GM23338 (cell line): Measurements from ENCODE around the gene MICAL3. TPM values are rescaled to one million over a fixed set of nuclear protein-coding genes. Genes with fewer than 3 reads are reported as not detected.

Source experiments
- ATAC-seq: fragments of 200-7000 bp; cut with Tn5 transposase; 3 replicates; pipeline ENCODE4 v1.9.1; 2020
- DNase-seq: peaks from one replicate; pipeline ENCODE4 v3.0.0-alpha.2; 2015; ENCODE audit warnings: low spot score
- H2AFZ ChIP-seq: fragments of 200-600 bp; sonication (generic); 2 replicates; pipeline ENCODE4 v1.8.0; 2016; ENCODE audit warnings: antibody characterized with exemption, mild to moderate bottlenecking, moderate library complexity
- H3F3A ChIP-seq: fragments of 200-600 bp; sonication (generic); replicated peaks from 2 replicates; pipeline ENCODE4 v1.8.0; 2017; ENCODE audit warnings: antibody characterized with exemption, mixed run types, low read depth
- H3K27ac ChIP-seq: fragments of 200-600 bp; sonication (generic); 2 replicates; pipeline ENCODE4 v1.6.1; 2016; ENCODE audit warnings: low read depth
- H3K27me3 ChIP-seq: fragments of 200-600 bp; sonication (generic); 2 replicates; pipeline ENCODE4 v1.8.0; 2016; ENCODE audit warnings: mild to moderate bottlenecking, mixed run types, moderate library complexity; ENCODE audit not compliant: insufficient read depth
- H3K36me3 ChIP-seq: fragments of 200-600 bp; sonication (generic); 2 replicates; pipeline ENCODE4 v1.8.0; 2016; ENCODE audit warnings: mild to moderate bottlenecking; ENCODE audit not compliant: insufficient read depth
- H3K4me1 ChIP-seq: fragments of 200-600 bp; sonication (generic); 2 replicates; pipeline ENCODE4 v1.8.0; 2016; ENCODE audit warnings: mild to moderate bottlenecking, moderate library complexity; ENCODE audit not compliant: insufficient read depth
- H3K4me2 ChIP-seq: fragments of 200-600 bp; sonication (generic); 2 replicates; pipeline ENCODE4 v1.7.1; 2017; ENCODE audit warnings: mixed run types
- H3K4me3 ChIP-seq: fragments of 200-600 bp; sonication (generic); 2 replicates; pipeline ENCODE4 v1.6.1; 2016; ENCODE audit warnings: mixed run types
- H3K79me2 ChIP-seq: fragments of 200-600 bp; sonication (generic); replicated peaks from 2 replicates; pipeline ENCODE4 v1.8.0; 2017; ENCODE audit warnings: mild to moderate bottlenecking; ENCODE audit not compliant: insufficient read depth
- H3K9me2 ChIP-seq: fragments of 200-600 bp; sonication (generic); 2 replicates; pipeline ENCODE4 v1.8.0; 2017; ENCODE audit not compliant: insufficient read depth
- H4K20me1 ChIP-seq: fragments of 200-600 bp; sonication (generic); replicated peaks from 2 replicates; pipeline ENCODE4 v1.8.0; 2017; ENCODE audit warnings: mild to moderate bottlenecking; ENCODE audit not compliant: insufficient read depth
- H3K27ac Mint-ChIP-seq: 2 replicates; pipeline ENCODE4 v1.8.0; 2020; ENCODE audit warnings: inconsistent platforms, mild to moderate bottlenecking, moderate library complexity, mixed read lengths
- H3K27me3 Mint-ChIP-seq: 3 replicates; pipeline ENCODE4 v1.8.0; 2022; ENCODE audit warnings: low read depth, mild to moderate bottlenecking, moderate library complexity, mixed read lengths, inconsistent platforms; ENCODE audit not compliant: insufficient read depth, poor library complexity
- H3K36me3 Mint-ChIP-seq: 3 replicates; pipeline ENCODE4 v1.8.0; 2021; ENCODE audit warnings: low read depth, mild to moderate bottlenecking, inconsistent platforms, moderate library complexity, mixed read lengths
- H3K4me1 Mint-ChIP-seq: 3 replicates; pipeline ENCODE4 v1.8.0; 2020; ENCODE audit warnings: mild to moderate bottlenecking, inconsistent platforms, mixed read lengths
- H3K4me3 Mint-ChIP-seq: 3 replicates; pipeline ENCODE4 v1.8.0; 2021; ENCODE audit warnings: moderate library complexity, mild to moderate bottlenecking, inconsistent platforms, mixed read lengths
- H3K9me3 Mint-ChIP-seq: 3 replicates; pipeline ENCODE4 v1.8.0; 2020; ENCODE audit warnings: moderate library complexity, mild to moderate bottlenecking, inconsistent platforms, mixed read lengths
- ETS1 ChIP-seq: IDR thresholded peaks from 2 replicates; pipeline ENCODE4 v1.6.1; 2016; ENCODE audit warnings: antibody characterized with exemption
- ZNF114 ChIP-seq: fragments of 250-450 bp; sonication (Bioruptor Pico); IDR thresholded peaks from 2 replicates; pipeline ENCODE4 v1.5.0; 2020; ENCODE audit warnings: mild to moderate bottlenecking, moderate library complexity
- ZNF331 ChIP-seq: fragments of 250-450 bp; sonication (Bioruptor Pico); IDR thresholded peaks from 2 replicates; pipeline ENCODE4 v1.5.0; 2020; ENCODE audit warnings: low read depth, mild to moderate bottlenecking, moderate library complexity
- polyA plus RNA-seq: library from polyadenylated mRNA; unstranded; fragments of >200 nt; fragmentation: Nextera tagmentation; extraction: Ambion mirVana; gene quantifications from 2 replicates; pipeline ENCODE4 v1.2.1, GENCODE V29; 2016
- total RNA-seq: library from RNA; depleted of rRNA; stranded (reverse); fragments of >200 nt; shearing (Covaris generic); gene quantifications from 2 replicates; pipeline ENCODE4 v1.2.3, GENCODE V29; 2014
- TF ChIP-seq, protein P1 (sequence below): fragments of 250-450 bp; sonication (Bioruptor Pico); IDR thresholded peaks from 2 replicates; pipeline ENCODE4 v1.5.0; 2020; ENCODE audit warnings: mild to moderate bottlenecking, moderate library complexity
- TF ChIP-seq, protein P2 (sequence below), 2 experiments: fragments of 200-600 bp in 1 of 2; sonication (generic) in 1 of 2; conservative IDR thresholded peaks; 2 replicates each; pipeline versions ENCODE4 v1.5.1 to v1.6.1; 2016 to 2017; ENCODE audit warnings: antibody characterized with exemption in 2 of 2, low read depth in 2 of 2, mild to moderate bottlenecking in 2 of 2, moderate library complexity in 1 of 2

The MICAL3 gene
- total and polyA plus RNA-seq, 2 experiments from 2014 or later = 10.1 to 33.9 TPM

- TF ChIP-seq, protein P1, sequence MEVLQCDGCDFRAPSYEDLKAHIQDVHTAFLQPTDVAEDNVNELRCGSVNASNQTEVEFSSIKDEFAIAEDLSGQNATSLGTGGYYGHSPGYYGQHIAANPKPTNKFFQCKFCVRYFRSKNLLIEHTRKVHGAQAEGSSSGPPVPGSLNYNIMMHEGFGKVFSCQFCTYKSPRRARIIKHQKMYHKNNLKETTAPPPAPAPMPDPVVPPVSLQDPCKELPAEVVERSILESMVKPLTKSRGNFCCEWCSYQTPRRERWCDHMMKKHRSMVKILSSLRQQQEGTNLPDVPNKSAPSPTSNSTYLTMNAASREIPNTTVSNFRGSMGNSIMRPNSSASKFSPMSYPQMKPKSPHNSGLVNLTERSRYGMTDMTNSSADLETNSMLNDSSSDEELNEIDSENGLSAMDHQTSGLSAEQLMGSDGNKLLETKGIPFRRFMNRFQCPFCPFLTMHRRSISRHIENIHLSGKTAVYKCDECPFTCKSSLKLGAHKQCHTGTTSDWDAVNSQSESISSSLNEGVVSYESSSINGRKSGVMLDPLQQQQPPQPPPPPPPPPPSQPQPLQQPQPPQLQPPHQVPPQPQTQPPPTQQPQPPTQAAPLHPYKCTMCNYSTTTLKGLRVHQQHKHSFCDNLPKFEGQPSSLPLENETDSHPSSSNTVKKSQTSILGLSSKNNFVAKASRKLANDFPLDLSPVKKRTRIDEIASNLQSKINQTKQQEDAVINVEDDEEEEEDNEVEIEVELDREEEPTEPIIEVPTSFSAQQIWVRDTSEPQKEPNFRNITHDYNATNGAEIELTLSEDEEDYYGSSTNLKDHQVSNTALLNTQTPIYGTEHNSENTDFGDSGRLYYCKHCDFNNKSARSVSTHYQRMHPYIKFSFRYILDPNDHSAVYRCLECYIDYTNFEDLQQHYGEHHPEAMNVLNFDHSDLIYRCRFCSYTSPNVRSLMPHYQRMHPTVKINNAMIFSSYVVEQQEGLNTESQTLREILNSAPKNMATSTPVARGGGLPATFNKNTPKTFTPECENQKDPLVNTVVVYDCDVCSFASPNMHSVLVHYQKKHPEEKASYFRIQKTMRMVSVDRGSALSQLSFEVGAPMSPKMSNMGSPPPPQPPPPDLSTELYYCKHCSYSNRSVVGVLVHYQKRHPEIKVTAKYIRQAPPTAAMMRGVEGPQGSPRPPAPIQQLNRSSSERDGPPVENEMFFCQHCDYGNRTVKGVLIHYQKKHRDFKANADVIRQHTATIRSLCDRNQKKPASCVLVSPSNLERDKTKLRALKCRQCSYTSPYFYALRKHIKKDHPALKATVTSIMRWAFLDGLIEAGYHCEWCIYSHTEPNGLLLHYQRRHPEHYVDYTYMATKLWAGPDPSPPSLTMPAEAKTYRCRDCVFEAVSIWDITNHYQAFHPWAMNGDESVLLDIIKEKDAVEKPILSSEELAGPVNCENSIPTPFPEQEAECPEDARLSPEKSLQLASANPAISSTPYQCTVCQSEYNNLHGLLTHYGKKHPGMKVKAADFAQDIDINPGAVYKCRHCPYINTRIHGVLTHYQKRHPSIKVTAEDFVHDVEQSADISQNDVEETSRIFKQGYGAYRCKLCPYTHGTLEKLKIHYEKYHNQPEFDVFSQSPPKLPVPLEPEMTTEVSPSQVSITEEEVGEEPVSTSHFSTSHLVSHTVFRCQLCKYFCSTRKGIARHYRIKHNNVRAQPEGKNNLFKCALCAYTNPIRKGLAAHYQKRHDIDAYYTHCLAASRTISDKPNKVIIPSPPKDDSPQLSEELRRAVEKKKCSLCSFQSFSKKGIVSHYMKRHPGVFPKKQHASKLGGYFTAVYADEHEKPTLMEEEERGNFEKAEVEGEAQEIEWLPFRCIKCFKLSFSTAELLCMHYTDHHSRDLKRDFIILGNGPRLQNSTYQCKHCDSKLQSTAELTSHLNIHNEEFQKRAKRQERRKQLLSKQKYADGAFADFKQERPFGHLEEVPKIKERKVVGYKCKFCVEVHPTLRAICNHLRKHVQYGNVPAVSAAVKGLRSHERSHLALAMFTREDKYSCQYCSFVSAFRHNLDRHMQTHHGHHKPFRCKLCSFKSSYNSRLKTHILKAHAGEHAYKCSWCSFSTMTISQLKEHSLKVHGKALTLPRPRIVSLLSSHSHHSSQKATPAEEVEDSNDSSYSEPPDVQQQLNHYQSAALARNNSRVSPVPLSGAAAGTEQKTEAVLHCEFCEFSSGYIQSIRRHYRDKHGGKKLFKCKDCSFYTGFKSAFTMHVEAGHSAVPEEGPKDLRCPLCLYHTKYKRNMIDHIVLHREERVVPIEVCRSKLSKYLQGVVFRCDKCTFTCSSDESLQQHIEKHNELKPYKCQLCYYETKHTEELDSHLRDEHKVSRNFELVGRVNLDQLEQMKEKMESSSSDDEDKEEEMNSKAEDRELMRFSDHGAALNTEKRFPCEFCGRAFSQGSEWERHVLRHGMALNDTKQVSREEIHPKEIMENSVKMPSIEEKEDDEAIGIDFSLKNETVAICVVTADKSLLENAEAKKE (CRISPR knock-in tag) = no peak
- no peak for TF ChIP-seq ZNF114 (CRISPR knock-in tag)
- no peak for TF ChIP-seq ZNF331
These were observed 152.5 kb downstream of the MICAL3 start (continued) for GRCh38 chr22:17871726-17872458.

GRCh38 chr22:17870407-17870806, 154.0 kb downstream of the MICAL3 start:
- peaks cover 26% of the 10 kb centered on the region for H4K20me1 ChIP-seq
- H3K4me3 Mint-ChIP-seq = no peak overlapping the region
- no peak overlapping the region for H3K4me3 ChIP-seq
- H3K4me2 ChIP-seq = no peak overlapping the region
- H3K4me1 ChIP-seq = no peaks in the 10 kb centered on the region
- H3K27me3 ChIP-seq = peaks cover 12% of the 10 kb centered on the region; the same call in 1 of the 2 replicates
- no peaks in the 10 kb centered on the region for H3K79me2 ChIP-seq
- DNase-seq = no peak
- no peak for ATAC-seq
- H3K27me3 Mint-ChIP-seq = peaks cover 21% of the 10 kb centered on the region
- H3K27ac Mint-ChIP-seq = no peak overlapping the region
- H3K36me3 Mint-ChIP-seq = peaks cover 43% of the 10 kb centered on the region
- no peaks in the 10 kb centered on the region for H3K9me2 ChIP-seq
- H3K36me3 ChIP-seq = no peaks in the 10 kb centered on the region
- no peak overlapping the region for H2AFZ ChIP-seq
- H3K4me1 Mint-ChIP-seq = no peaks in the 10 kb centered on the region
- no peaks in the 10 kb centered on the region for H3K9me3 Mint-ChIP-seq
- no peak overlapping the region for H3K27ac ChIP-seq
- H3F3A ChIP-seq = no peaks in the 10 kb centered on the region
- TF ChIP-seq, protein P2, sequence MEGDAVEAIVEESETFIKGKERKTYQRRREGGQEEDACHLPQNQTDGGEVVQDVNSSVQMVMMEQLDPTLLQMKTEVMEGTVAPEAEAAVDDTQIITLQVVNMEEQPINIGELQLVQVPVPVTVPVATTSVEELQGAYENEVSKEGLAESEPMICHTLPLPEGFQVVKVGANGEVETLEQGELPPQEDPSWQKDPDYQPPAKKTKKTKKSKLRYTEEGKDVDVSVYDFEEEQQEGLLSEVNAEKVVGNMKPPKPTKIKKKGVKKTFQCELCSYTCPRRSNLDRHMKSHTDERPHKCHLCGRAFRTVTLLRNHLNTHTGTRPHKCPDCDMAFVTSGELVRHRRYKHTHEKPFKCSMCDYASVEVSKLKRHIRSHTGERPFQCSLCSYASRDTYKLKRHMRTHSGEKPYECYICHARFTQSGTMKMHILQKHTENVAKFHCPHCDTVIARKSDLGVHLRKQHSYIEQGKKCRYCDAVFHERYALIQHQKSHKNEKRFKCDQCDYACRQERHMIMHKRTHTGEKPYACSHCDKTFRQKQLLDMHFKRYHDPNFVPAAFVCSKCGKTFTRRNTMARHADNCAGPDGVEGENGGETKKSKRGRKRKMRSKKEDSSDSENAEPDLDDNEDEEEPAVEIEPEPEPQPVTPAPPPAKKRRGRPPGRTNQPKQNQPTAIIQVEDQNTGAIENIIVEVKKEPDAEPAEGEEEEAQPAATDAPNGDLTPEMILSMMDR (conservative IDR thresholded peaks at IDR 0.05; ENCODE audit: low read depth in 2 of 2) = no peak
- TF ChIP-seq ETS1 = no peak
- TF ChIP-seq, protein P1 (CRISPR knock-in tag) = no peak
